ENCODE measurements around the gene SHCBP1L.
"Not testable (repeated sequence)": the region's sequence is repeated elsewhere in the genome, so short reads cannot be mapped to it uniquely, and the experiment has no call there.

Gene SHCBP1L

DNA sequence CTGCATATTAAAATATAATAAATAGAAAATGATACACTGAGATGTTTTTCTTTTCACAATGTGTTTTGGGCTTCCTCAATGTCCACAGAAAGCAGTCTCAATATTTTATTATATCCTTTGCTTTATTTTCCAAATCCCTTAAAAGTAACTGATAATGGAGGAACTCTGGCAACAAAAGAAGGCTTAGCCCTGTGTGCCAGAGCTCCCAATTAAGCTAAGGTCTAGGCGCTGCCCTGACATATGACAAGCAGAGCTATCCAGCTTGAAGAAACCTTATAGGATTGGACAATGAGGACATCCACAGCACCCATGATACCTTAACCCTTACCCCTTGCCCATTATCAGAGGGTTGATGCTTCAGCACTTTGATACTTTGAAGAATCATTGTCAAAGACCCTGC lies 12.9 kb upstream of the SHCBP1L start:
- no peak for DNase-seq (ENCODE audit: low read depth in 2 of 3, low spot score in 2 of 3)

- DNase-seq (ENCODE audit: low read depth in 2 of 3, low spot score in 2 of 3): no peak
Observed at GRCh38 chr1:182965096-182965495, 12.1 kb upstream of the SHCBP1L start.

DNA sequence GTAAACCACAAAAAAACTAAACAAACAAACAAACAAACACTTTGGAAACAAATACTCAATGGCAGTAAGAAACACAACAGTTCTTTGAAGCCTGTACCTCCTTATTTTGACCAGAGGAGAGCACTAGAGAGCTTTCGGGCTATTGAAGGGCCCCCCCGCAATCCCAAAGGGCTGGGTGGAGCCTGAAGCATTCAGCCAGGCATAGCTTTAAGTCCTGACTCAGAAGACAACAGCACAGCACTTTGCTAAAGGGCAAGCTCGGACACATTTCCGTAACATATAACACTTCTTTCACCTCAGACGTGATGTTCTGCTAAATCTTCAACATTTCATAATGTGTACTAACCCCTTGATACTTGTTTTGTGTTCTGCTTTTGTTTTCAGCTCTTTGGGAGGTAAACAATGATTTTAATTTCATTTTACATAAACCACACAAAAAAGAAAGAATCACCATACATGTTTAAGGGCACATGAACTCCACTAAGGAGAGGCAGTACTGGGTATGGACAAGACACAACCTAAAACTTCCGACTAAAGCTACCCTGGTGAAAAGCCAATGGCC lies 9.7 kb upstream of the SHCBP1L start:
- DNase-seq (ENCODE audit: low read depth in 2 of 3, low spot score in 2 of 3): no peak

- DNase-seq (ENCODE audit: low read depth in 2 of 3, low spot score in 2 of 3): no peak
Observed at GRCh38 chr1:182960046-182960445, 7.1 kb upstream of the SHCBP1L start.

GRCh38 chr1:182957902-182958395 lies 5.0 kb upstream of the SHCBP1L start:
- DNase-seq (ENCODE audit: low read depth in 2 of 3, low spot score in 2 of 3): no peak

GRCh38 chr1:182956708-182957365 lies 3.9 kb upstream of the SHCBP1L start:
- no peak for DNase-seq (ENCODE audit: low read depth in 2 of 3, low spot score in 2 of 3)

GRCh38 chr1:182955596-182956588 lies 2.9 kb upstream of the SHCBP1L start:
- DNase-seq (ENCODE audit: low read depth in 2 of 3, low spot score in 2 of 3): no peak

GRCh38 chr1:182953826-182954225 lies 860 bp upstream of the SHCBP1L start:
- DNase-seq (ENCODE audit: low read depth in 2 of 3, low spot score in 2 of 3): no peak

DNA sequence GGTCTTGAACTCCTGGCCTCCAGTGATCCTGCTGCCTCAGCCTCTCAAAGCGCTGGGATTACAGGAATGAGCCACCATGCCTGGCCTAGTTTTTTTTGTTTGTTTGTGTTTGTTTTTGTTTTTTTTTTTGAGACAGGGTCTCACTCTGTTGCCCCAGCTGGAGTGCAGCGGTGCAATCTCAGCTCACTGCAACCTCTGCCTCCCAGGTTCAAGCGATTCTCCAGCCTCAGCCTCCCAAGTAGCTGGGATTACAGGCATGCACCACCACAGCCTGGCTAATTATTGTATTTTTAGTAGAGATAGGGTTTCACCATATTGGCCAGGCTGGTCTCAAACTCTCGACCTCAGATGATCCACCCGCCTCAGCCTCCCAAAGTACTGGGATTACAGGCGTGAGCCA lies 9.6 kb downstream of the SHCBP1L start:
- not testable (repeated sequence) for DNase-seq (ENCODE audit: low read depth in 2 of 3, low spot score in 2 of 3)

DNA sequence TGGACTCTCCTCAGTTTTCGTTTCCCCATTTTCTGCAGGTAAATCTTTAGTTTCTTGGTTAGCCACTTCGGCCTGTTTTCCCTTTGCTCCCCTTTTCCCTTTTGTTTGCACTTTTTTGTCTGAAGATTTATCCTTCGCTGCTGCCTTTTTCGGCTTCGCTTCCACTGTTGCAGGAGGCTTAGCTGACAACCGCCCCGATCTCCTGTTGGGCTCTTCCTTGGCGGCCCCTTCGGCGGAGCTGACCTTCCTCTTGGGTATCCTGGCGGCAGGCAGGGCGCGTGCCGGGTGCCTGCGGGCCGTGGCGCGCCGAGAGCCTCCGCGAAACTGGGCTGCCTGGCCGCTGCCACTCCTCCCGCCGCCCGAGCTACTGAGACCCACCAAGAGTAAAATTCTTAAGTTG lies 10.8 kb downstream of the SHCBP1L start:
- not testable (repeated sequence) for DNase-seq (ENCODE audit: low read depth in 2 of 3, low spot score in 2 of 3)

DNA sequence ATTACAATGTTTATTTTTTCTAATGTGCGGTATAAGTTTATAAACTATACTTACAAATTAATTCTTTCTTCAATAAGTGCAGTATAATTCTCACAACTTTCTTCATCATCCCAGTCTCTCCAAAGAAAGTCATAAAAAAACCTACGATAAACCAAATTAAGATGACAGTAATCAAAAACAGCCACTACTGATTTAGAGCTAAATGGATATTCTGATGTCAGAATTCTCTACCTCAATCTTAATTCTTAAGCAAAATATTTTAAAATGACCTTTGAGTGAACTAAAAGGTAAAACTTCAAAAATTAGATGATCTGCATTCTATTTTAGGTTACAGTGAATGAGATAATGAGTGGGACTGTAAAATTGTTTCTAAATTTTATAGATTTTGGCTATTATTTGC lies 13.6 kb downstream of the SHCBP1L start:
- DNase-seq (ENCODE audit: low read depth in 2 of 3, low spot score in 2 of 3): no peak

GRCh38 chr1:182935716-182936115 lies 17.2 kb downstream of the SHCBP1L start:
- DNase-seq (ENCODE audit: low read depth in 2 of 3, low spot score in 2 of 3): no peak

- no peak for DNase-seq (ENCODE audit: low read depth in 2 of 3, low spot score in 2 of 3)
Observed at GRCh38 chr1:182930985-182931384, 22.0 kb downstream of the SHCBP1L start.

GRCh38 chr1:182927693-182928433 lies 25.1 kb downstream of the SHCBP1L start:
- no peak for DNase-seq (ENCODE audit: low read depth in 2 of 3, low spot score in 2 of 3)

- DNase-seq (ENCODE audit: low read depth in 2 of 3, low spot score in 2 of 3): no peak
Observed at GRCh38 chr1:182925661-182926060, 27.3 kb downstream of the SHCBP1L start.

GRCh38 chr1:182917378-182917777 lies 35.6 kb downstream of the SHCBP1L start:
- DNase-seq (ENCODE audit: low read depth in 2 of 3, low spot score in 2 of 3): no peak

DNA sequence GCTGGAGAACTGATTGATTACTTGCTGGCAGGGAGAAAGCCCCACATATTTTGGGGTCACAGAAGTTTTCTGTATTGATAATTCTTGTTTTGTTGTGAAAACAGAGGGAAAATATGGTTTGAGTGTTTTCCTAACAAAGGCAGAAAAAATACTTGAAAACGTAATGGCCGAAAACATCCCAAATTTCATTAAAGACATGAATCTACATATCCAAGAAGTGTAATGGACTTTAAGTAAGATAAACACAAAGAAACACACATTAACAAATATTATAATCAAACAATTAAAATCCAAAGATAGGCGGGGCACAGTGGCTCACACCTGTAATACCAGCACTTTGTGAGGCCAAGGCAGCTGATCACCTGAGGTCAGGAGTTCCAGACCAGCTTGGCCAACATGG lies 39.6 kb downstream of the SHCBP1L start:
- DNase-seq (ENCODE audit: low read depth in 2 of 3, low spot score in 2 of 3): no peak

DNA sequence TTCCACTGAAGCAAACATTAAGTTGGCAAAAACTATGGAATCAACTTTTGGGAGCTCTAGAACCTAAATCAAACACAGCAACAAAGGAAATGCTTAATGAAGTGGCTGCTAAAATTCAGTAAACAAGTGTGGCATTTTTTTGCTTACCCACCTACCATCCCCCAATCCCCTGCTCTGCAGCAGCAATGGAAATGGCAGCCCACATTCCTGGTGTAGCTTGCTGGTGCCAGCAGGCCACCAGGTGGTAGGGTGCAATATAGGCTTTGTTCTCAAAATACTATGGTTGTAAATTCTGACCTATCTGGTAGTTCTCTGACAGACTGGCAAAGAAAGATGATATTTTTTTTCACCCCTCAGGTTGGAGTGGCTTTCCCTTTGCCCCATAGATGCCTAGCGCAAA lies 42.8 kb downstream of the SHCBP1L start:
- no peak for DNase-seq (ENCODE audit: low read depth in 2 of 3, low spot score in 2 of 3)

DNA sequence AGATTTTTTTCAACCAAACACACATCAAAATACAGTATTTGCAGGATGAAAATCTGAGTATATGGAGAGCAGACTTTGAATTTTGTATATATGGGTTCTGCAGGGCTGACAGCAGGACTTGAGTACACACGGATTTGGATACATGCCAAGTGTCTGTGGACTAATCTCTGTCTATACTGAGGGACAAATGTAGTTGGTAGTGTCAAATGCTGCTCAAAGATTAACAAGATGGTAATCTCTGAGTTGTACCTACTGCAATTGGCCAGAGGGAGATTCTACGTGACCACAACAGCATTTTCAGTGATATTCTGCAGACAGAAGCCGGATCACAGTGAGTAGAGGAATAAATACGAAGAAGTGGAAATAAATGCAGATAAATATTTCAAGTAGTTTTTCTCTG lies 43.4 kb downstream of the SHCBP1L start:
- DNase-seq (ENCODE audit: low read depth in 2 of 3, low spot score in 2 of 3): no peak

DNA sequence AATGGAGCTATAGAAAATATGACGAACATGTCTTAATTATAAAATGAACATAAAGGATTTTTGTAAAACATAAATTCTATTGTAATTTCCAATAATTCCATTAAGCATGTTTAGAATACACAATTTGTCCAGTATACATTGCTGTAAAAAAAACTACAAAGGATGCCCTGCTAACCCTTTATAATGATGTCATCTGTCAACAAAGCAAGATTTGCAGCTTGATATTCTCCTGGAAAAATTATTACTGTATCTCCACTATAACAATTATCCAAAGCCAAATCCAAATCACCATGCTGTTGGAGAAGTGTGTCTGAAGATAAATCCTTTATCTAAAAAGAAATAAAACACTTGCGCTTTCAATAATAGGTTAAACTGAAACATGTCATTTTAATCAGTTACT lies 47.6 kb downstream of the SHCBP1L start:
- DNase-seq (ENCODE audit: low read depth in 2 of 3, low spot score in 2 of 3): no peak

- not testable (repeated sequence) for DNase-seq (ENCODE audit: low read depth in 2 of 3, low spot score in 2 of 3)
Observed at GRCh38 chr1:182901946-182902345, 51.0 kb downstream of the SHCBP1L start.

Measured in activated CD8-positive, alpha-beta memory T cell treated with anti-CD3 and anti-CD28 coated beads for 48 hours (primary cell).